H1 (cell line): ENCODE measurements around the gene TMEM271.

Experiments
- ASH2L ChIP-seq: fragments of 200-600, 300-600 bp; sonication (generic); IDR thresholded peaks from one replicate; pipeline ENCODE4 v1.7.1; 2017; ENCODE audit warnings: low read length
- EZH2 ChIP-seq: fragments of 200-600 bp; sonication (generic); IDR thresholded peaks from 2 replicates; pipeline ENCODE4 v1.7.1; 2012; ENCODE audit warnings: low read depth, mild to moderate bottlenecking, moderate library complexity, low read length, inconsistent platforms; ENCODE audit not compliant: severe bottlenecking
- POLR2A ChIP-seq, 2 experiments: IDR thresholded peaks; 1 replicate in 1 of 2; 2 replicates in 1 of 2; pipeline ENCODE4 v1.6.1; 2011; ENCODE audit warnings: low read depth in 2 of 2, low read length in 2 of 2, mild to moderate bottlenecking in 2 of 2; ENCODE audit errors: control extremely low read depth in 1 of 2
- POLR2AphosphoS5 ChIP-seq: IDR thresholded peaks from 2 replicates; pipeline ENCODE4 v1.6.1; 2011; ENCODE audit warnings: low read depth, low read length
- RBBP5 ChIP-seq: IDR thresholded peaks from 2 replicates; pipeline ENCODE4 v1.7.1; 2012; ENCODE audit warnings: low read depth, mild to moderate bottlenecking, inconsistent platforms, low read length, moderate library complexity, borderline replicate concordance
- RXRA ChIP-seq: IDR thresholded peaks from 2 replicates; pipeline ENCODE4 v1.6.1; 2011; ENCODE audit warnings: low read depth, mild to moderate bottlenecking, low read length, moderate library complexity; ENCODE audit not compliant: insufficient read depth
- SP1 ChIP-seq: IDR thresholded peaks from 2 replicates; pipeline ENCODE4 v1.6.1; 2011; ENCODE audit warnings: low read depth, low read length
- TF ChIP-seq, protein P1 (sequence below): IDR thresholded peaks from 2 replicates; pipeline ENCODE4 v1.6.1; 2011; ENCODE audit warnings: low read depth, mild to moderate bottlenecking, low read length; ENCODE audit not compliant: insufficient read depth
- TF ChIP-seq, protein P2 (sequence below): IDR thresholded peaks from 2 replicates; pipeline ENCODE4 v1.6.1; 2011; ENCODE audit warnings: low read length, improper control_type of control experiment
- TF ChIP-seq, protein P3 (sequence below), 3 experiments: IDR thresholded peaks; 1 replicate in 2 of 3; 2 replicates in 1 of 3; pipeline versions ENCODE4 v1.5.1 to v1.6.1; 2011; ENCODE audit warnings: low read length in 3 of 3, mild to moderate bottlenecking in 3 of 3, inconsistent platforms in 2 of 3, low read depth in 1 of 3, moderate library complexity in 1 of 3; ENCODE audit not compliant: insufficient read depth in 1 of 3; ENCODE audit errors: control extremely low read depth in 1 of 3

DNA sequence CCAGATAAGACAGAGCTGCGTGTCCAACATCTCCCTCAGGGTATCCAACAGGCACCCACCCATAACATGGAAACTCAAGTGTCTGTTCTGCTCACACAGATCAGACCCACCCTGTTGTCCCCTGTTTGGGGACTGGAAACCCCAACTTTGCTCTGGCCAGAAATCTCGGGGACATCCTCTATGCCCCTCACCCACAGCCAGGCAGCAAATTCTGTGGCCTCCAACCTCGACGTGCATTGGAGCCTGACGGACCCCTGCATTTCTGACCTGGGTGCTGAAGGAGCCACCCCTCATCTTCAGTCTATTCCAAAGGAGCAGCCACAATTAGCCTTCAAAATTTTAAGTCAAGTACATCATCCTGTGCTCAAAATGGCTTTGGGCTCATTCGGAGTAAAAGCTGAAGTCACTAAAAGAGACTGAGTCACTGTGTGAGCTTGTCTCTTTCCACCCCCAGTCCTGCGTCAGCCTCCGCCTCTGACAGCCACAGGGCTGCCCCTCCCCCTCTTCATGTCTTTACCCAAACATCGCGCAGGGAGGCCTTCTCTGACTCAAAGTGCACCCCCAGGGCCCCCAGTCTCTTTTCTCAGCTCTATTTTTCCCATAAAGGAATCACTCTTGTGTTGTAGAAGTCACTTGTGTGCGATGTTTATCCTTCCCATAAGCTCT, 24.9 kb upstream of the TMEM271 start:
- TF ChIP-seq RXRA = no peak
- no peak for TF ChIP-seq EZH2
- TF ChIP-seq, protein P1, sequence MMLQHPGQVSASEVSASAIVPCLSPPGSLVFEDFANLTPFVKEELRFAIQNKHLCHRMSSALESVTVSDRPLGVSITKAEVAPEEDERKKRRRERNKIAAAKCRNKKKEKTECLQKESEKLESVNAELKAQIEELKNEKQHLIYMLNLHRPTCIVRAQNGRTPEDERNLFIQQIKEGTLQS = no peak
- TF ChIP-seq, protein P2, sequence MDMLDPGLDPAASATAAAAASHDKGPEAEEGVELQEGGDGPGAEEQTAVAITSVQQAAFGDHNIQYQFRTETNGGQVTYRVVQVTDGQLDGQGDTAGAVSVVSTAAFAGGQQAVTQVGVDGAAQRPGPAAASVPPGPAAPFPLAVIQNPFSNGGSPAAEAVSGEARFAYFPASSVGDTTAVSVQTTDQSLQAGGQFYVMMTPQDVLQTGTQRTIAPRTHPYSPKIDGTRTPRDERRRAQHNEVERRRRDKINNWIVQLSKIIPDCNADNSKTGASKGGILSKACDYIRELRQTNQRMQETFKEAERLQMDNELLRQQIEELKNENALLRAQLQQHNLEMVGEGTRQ = no peak
- TF ChIP-seq, protein P3, sequence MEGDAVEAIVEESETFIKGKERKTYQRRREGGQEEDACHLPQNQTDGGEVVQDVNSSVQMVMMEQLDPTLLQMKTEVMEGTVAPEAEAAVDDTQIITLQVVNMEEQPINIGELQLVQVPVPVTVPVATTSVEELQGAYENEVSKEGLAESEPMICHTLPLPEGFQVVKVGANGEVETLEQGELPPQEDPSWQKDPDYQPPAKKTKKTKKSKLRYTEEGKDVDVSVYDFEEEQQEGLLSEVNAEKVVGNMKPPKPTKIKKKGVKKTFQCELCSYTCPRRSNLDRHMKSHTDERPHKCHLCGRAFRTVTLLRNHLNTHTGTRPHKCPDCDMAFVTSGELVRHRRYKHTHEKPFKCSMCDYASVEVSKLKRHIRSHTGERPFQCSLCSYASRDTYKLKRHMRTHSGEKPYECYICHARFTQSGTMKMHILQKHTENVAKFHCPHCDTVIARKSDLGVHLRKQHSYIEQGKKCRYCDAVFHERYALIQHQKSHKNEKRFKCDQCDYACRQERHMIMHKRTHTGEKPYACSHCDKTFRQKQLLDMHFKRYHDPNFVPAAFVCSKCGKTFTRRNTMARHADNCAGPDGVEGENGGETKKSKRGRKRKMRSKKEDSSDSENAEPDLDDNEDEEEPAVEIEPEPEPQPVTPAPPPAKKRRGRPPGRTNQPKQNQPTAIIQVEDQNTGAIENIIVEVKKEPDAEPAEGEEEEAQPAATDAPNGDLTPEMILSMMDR (IDR thresholded peaks at IDR 0.05; ENCODE audit: control extremely low read depth in 1 of 3, insufficient read depth in 1 of 3, low read depth in 1 of 3, low read length in 3 of 3) = no peak
- no peak for TF ChIP-seq POLR2A (IDR thresholded peaks at IDR 0.05; ENCODE audit: control extremely low read depth in 1 of 2, low read depth in 2 of 2, low read length in 2 of 2)
- TF ChIP-seq SP1 = no peak
- TF ChIP-seq POLR2AphosphoS5 = no peak
- no peak for TF ChIP-seq RBBP5
- no peak for TF ChIP-seq ASH2L
